ENCODE measurements around the gene ANO9.

DNA sequence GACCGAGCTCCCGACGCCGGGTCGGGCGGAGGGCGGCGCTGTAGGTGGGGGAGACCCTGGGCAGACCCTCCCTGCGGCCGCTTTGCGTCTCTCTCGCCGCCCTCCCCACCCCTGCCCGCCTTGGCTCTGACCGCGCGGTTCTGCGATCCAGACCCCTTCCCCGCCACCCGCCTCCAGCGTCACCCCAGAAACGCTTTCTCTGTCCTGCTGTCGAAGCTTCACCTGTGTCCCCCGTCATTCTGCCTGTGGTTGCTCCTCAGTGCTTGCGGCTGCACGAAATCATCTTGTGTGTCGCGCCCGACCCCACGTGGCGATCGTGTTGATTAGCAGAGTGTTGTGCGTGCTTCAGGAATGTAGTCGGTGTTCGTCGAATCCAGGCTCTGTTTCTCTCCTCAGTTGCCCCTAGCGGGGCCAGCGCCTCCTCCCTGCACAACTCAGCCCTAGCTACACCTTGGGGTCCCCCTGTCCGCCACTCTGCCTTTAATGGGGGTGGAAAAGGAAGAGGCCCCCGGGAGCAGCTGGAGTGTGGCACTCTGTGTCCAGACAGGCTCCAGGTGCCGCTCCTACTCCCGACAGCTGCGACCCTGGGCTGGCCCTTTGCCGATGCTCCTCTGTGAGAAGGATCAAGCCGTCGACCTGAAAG lies 9.1 kb upstream of the ANO9 start:
- TF ChIP-seq, protein P1, sequence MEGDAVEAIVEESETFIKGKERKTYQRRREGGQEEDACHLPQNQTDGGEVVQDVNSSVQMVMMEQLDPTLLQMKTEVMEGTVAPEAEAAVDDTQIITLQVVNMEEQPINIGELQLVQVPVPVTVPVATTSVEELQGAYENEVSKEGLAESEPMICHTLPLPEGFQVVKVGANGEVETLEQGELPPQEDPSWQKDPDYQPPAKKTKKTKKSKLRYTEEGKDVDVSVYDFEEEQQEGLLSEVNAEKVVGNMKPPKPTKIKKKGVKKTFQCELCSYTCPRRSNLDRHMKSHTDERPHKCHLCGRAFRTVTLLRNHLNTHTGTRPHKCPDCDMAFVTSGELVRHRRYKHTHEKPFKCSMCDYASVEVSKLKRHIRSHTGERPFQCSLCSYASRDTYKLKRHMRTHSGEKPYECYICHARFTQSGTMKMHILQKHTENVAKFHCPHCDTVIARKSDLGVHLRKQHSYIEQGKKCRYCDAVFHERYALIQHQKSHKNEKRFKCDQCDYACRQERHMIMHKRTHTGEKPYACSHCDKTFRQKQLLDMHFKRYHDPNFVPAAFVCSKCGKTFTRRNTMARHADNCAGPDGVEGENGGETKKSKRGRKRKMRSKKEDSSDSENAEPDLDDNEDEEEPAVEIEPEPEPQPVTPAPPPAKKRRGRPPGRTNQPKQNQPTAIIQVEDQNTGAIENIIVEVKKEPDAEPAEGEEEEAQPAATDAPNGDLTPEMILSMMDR (conservative IDR thresholded peaks at IDR 0.05 in 1 of 2, IDR thresholded peaks at IDR 0.05 in 1 of 2; ENCODE audit: low read depth in 1 of 2, low read length in 2 of 2), result no peak
- TF ChIP-seq EZH2 (IDR thresholded peaks at IDR 0.05; ENCODE audit: low read length, missing control alignments), result no peak

Measured in fibroblast of lung (primary cell).